ENCODE results near the gene CBX5.
"Not testable (repeated sequence)": the region's sequence is repeated elsewhere in the genome, so short reads cannot be mapped to it uniquely, and the experiment has no call there.

GRCh38 chr12:54325442-54326109 is 45.7 kb upstream of the CBX5 start:
- TF ChIP-seq, protein P1, sequence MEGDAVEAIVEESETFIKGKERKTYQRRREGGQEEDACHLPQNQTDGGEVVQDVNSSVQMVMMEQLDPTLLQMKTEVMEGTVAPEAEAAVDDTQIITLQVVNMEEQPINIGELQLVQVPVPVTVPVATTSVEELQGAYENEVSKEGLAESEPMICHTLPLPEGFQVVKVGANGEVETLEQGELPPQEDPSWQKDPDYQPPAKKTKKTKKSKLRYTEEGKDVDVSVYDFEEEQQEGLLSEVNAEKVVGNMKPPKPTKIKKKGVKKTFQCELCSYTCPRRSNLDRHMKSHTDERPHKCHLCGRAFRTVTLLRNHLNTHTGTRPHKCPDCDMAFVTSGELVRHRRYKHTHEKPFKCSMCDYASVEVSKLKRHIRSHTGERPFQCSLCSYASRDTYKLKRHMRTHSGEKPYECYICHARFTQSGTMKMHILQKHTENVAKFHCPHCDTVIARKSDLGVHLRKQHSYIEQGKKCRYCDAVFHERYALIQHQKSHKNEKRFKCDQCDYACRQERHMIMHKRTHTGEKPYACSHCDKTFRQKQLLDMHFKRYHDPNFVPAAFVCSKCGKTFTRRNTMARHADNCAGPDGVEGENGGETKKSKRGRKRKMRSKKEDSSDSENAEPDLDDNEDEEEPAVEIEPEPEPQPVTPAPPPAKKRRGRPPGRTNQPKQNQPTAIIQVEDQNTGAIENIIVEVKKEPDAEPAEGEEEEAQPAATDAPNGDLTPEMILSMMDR (IDR thresholded peaks at IDR 0.05) = not testable (repeated sequence)
- TF ChIP-seq POLR2A (IDR thresholded peaks at IDR 0.05) = not testable (repeated sequence)

All from lower leg skin (tissue), 3 donors.